MM.1S (cell line): ENCODE data around the gene RAB35.

Source experiments
- CTCF ChIP-seq: fragments of 300-600 bp; sonication (generic); IDR thresholded peaks from 2 replicates; pipeline ENCODE4 v1.5.1; 2016; ENCODE audit warnings: antibody characterized with exemption, low read length, mixed read lengths
- EZH2 ChIP-seq: fragments of 300-600 bp; sonication (generic); optimal IDR thresholded peaks from 2 replicates; pipeline ENCODE3; 2017; ENCODE audit warnings: low read depth, mild to moderate bottlenecking, antibody characterized with exemption, low read length, mixed read lengths
- EZH2phosphoT487 ChIP-seq: fragments of 300-600 bp; sonication (generic); IDR thresholded peaks from 2 replicates; pipeline ENCODE4 v1.6.1; 2018; ENCODE audit warnings: antibody characterized with exemption, low read length

GRCh38 chr12:120125792-120126634 is 9.5 kb upstream of the RAB35 start:
- no peak for TF ChIP-seq CTCF
- no peak for TF ChIP-seq EZH2phosphoT487
- TF ChIP-seq EZH2, result no peak
